BE2C (cell line): ENCODE measurements around the gene TRPM3.

Experiments
- DNase-seq: peaks from one replicate; pipeline ENCODE4 v3.0.0-alpha.2; 2020
- H3K27me3 ChIP-seq: fragments of 250-450 bp; sonication (Bioruptor Pico); 2 replicates; pipeline ENCODE4 v1.5.1; 2020; ENCODE audit warnings: mild to moderate bottlenecking
- H3K36me3 ChIP-seq: fragments of 250-450 bp; sonication (Bioruptor Pico); 2 replicates; pipeline ENCODE4 v1.5.1; 2020; ENCODE audit warnings: mild to moderate bottlenecking
- H3K4me1 ChIP-seq: fragments of 250-450 bp; sonication (Bioruptor Pico); 2 replicates; pipeline ENCODE4 v1.5.1; 2020
- H3K4me3 ChIP-seq: 2 replicates; pipeline ENCODE4 v1.5.1; 2011; ENCODE audit warnings: low read depth, low read length
- H3K9me3 ChIP-seq: fragments of 250-450 bp; sonication (Bioruptor Pico); 2 replicates; pipeline ENCODE4 v1.5.1; 2020
- CTCF ChIP-seq: IDR thresholded peaks from 2 replicates; pipeline ENCODE4 v1.5.1; 2012; ENCODE audit warnings: mild to moderate bottlenecking, low read depth, low read length

The TRPM3 gene

GRCh38 chr9:70945301-70945700, 176.1 kb downstream of the TRPM3 start:
- no peaks in the 10 kb centered on the region for H3K36me3 ChIP-seq
- H3K27me3 ChIP-seq = no peaks in the 10 kb centered on the region
- H3K4me3 ChIP-seq = no peak overlapping the region
- H3K9me3 ChIP-seq = no peaks in the 10 kb centered on the region
- TF ChIP-seq CTCF = no peak
- H3K4me1 ChIP-seq = no peaks in the 10 kb centered on the region
- no peak for DNase-seq

GRCh38 chr9:70941191-70941590, 180.2 kb downstream of the TRPM3 start:
- no peak for TF ChIP-seq CTCF
- Histone ChIP-seq H3K4me3 (no peak overlapping the region), H3K9me3 (no peaks in the 10 kb centered on the region), H3K36me3 (no peaks in the 10 kb centered on the region), H3K4me1 (no peaks in the 10 kb centered on the region), H3K27me3 (no peaks in the 10 kb centered on the region)
- no peak for DNase-seq

GRCh38 chr9:70940605-70941004, 180.8 kb downstream of the TRPM3 start:
- no peaks in the 10 kb centered on the region for H3K9me3 ChIP-seq
- DNase-seq = no peak
- no peaks in the 10 kb centered on the region for H3K4me1 ChIP-seq
- no peaks in the 10 kb centered on the region for H3K36me3 ChIP-seq
- no peak overlapping the region for H3K4me3 ChIP-seq
- TF ChIP-seq CTCF = no peak
- H3K27me3 ChIP-seq = no peaks in the 10 kb centered on the region

GRCh38 chr9:70936536-70936935, 184.9 kb downstream of the TRPM3 start:
- DNase-seq = no peak
- no peak overlapping the region for H3K4me3 ChIP-seq
- H3K27me3 ChIP-seq = no peaks in the 10 kb centered on the region
- no peak for TF ChIP-seq CTCF
- no peaks in the 10 kb centered on the region for H3K36me3 ChIP-seq
- no peaks in the 10 kb centered on the region for H3K4me1 ChIP-seq
- no peaks in the 10 kb centered on the region for H3K9me3 ChIP-seq

- Histone ChIP-seq H3K9me3 (no peaks in the 10 kb centered on the region), H3K27me3 (no peaks in the 10 kb centered on the region), H3K4me3 (no peak overlapping the region), H3K4me1 (no peaks in the 10 kb centered on the region), H3K36me3 (no peaks in the 10 kb centered on the region)
- no peak for DNase-seq
- no peak for TF ChIP-seq CTCF
These were observed 185.6 kb downstream of the TRPM3 start for GRCh38 chr9:70935856-70936255.

GRCh38 chr9:70934642-70935041, 186.8 kb downstream of the TRPM3 start:
- no peak overlapping the region for H3K4me3 ChIP-seq
- no peaks in the 10 kb centered on the region for H3K27me3 ChIP-seq
- TF ChIP-seq CTCF = no peak
- no peak for DNase-seq
- H3K4me1 ChIP-seq = no peaks in the 10 kb centered on the region
- no peaks in the 10 kb centered on the region for H3K36me3 ChIP-seq
- H3K9me3 ChIP-seq = no peaks in the 10 kb centered on the region
